Neutrophil (primary cell): Measurements from ENCODE around the gene ABCA13.
A peak's percentile ranks its signal among the peaks of the same experiment; 100 is the strongest.

Experiments
- H3K27ac ChIP-seq: fragments of 200-600 bp; sonication (generic); 2 replicates; pipeline ENCODE4 v1.5.1; 2016; ENCODE audit warnings: mild to moderate bottlenecking, moderate library complexity
- H3K27me3 ChIP-seq: fragments of 200-600 bp; sonication (generic); 2 replicates; pipeline ENCODE4 v1.6.0; 2016; ENCODE audit warnings: mild to moderate bottlenecking
- H3K36me3 ChIP-seq: fragments of 200-600 bp; sonication (generic); 2 replicates; pipeline ENCODE4 v1.5.1; 2017
- H3K4me1 ChIP-seq, 2 experiments: fragments of 200-600 bp in 1 of 2; sonication (generic) in 1 of 2; 1 replicate in 1 of 2; 2 replicates in 1 of 2; pipeline versions ENCODE4 v1.5.1 to v1.6.1; 2013 to 2016; ENCODE audit warnings: low read depth in 1 of 2, low read length in 1 of 2, mild to moderate bottlenecking in 1 of 2, moderate library complexity in 1 of 2; ENCODE audit not compliant: control insufficient read depth in 1 of 2, insufficient read depth in 1 of 2
- H3K4me3 ChIP-seq, 2 experiments: fragments of 200-600 bp in 1 of 2; sonication (generic) in 1 of 2; 1 replicate in 1 of 2; 2 replicates in 1 of 2; pipeline ENCODE4 v1.5.1; 2013 to 2016; ENCODE audit warnings: low read depth in 1 of 2, low read length in 1 of 2, mild to moderate bottlenecking in 1 of 2, moderate library complexity in 1 of 2
- H3K9me3 ChIP-seq: fragments of 200-600 bp; sonication (generic); 2 replicates; pipeline ENCODE4 v1.5.1; 2016
- TF ChIP-seq, protein P1 (sequence below): fragments of 200-600 bp; sonication (generic); IDR thresholded peaks from 2 replicates; pipeline ENCODE4 v1.5.1; 2016; ENCODE audit warnings: antibody characterized with exemption

The ABCA13 gene

DNA sequence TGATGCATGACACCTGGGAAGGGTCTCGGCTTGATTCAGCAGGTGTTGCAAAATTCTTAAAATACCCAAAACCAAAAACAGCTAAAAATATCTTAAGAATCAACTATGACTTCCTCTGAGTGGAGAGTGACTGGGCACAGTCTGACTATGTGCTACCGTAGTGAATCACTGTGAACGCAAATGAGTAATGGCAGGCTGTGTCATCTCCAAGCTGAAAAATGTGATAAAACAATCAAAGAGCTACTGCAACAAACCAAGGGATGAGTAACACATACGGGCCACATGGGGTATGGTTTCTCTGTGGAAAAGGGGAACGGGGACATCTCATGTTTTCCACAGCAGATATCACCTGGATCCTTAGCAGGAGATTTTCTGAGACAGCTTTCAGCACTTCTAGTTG, 127.5 kb downstream of the ABCA13 start:
- Histone ChIP-seq H3K4me3 (no peak overlapping the region), H3K4me1 (no peaks in the 10 kb centered on the region), H3K27me3 (no peaks in the 10 kb centered on the region), H3K36me3 (peaks cover 67% of the 10 kb centered on the region), H3K9me3 (no peaks in the 10 kb centered on the region), H3K27ac (peak overlapping the region; percentile 23)
- TF ChIP-seq, protein P1, sequence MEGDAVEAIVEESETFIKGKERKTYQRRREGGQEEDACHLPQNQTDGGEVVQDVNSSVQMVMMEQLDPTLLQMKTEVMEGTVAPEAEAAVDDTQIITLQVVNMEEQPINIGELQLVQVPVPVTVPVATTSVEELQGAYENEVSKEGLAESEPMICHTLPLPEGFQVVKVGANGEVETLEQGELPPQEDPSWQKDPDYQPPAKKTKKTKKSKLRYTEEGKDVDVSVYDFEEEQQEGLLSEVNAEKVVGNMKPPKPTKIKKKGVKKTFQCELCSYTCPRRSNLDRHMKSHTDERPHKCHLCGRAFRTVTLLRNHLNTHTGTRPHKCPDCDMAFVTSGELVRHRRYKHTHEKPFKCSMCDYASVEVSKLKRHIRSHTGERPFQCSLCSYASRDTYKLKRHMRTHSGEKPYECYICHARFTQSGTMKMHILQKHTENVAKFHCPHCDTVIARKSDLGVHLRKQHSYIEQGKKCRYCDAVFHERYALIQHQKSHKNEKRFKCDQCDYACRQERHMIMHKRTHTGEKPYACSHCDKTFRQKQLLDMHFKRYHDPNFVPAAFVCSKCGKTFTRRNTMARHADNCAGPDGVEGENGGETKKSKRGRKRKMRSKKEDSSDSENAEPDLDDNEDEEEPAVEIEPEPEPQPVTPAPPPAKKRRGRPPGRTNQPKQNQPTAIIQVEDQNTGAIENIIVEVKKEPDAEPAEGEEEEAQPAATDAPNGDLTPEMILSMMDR = no peak

DNA sequence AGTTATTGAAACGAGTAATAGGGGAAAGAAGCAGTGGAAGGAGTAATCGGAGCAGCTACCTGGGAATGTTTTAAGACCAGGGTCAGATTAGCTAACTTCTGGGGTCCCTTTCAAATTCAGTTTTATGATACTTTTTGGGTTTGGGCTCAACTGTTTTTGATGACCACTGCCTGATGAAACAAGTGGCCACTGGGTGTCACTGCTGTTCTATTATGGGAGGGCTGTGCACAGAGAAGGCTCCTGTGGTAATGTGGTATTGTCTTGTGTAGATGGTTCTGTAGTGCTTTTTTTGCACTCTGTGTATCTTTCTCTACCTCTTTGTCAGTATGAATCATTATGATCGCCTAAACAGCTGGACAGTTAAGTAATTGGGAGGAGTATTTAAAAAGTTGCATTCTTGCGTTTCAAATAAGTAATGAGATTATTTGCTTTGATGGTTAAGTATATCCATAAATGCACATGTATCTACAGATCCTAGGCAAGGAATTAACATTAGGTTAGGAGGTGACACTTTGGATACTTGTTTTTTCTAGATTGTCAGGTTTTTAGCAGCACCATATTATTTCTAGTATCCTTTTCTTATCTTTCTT, 128.4 kb downstream of the ABCA13 start:
- Histone ChIP-seq H3K36me3 (peaks cover 72% of the 10 kb centered on the region), H3K27ac (peak overlapping the region; percentile 23), H3K4me3 (no peak overlapping the region), H3K9me3 (no peaks in the 10 kb centered on the region), H3K27me3 (no peaks in the 10 kb centered on the region), H3K4me1 (no peaks in the 10 kb centered on the region)
- TF ChIP-seq, protein P1 = peak; percentile 47

DNA sequence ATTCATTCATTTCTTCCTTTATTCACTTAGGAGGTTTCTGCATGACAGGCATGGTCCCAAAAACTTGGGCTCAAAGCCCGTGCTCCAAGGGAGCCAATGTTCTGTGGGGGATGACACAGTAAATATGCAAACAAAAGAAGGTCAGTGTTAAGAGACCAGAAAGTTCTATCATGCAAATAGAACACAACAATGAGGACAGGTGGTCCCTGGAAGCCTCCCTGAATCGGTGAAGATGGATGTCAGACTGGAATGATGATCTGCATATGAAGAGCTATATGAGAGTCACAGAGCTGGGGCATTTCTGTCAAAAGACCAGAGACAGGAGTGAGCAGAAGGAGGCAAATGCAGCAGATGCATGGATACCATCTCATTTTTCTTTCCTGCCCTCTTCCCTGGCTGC, 129.0 kb downstream of the ABCA13 start:
- no peak overlapping the region for H3K4me3 ChIP-seq
- H3K27ac ChIP-seq = no peak overlapping the region
- TF ChIP-seq, protein P1 = no peak
- peaks cover 71% of the 10 kb centered on the region for H3K36me3 ChIP-seq
- H3K27me3 ChIP-seq = no peaks in the 10 kb centered on the region
- H3K9me3 ChIP-seq = no peaks in the 10 kb centered on the region
- no peaks in the 10 kb centered on the region for H3K4me1 ChIP-seq

DNA sequence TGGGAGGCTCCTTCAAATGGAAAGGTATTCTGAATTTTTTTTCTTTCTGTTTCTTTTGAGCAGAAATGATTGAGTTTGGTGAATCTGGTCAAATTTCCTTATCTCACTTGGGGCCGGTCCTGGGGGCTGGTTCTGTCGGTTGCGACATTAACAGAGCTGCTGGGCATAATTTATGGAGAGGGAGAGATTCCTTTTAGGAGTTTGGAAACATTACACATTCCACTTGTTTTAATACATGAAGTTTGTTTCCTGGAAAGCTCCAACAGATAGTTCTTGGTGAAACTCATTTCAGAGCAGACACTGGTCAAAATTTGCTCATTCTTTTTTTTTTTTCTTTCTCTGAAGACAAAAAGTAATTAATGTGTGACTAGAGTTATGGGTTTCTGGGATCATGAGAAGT, 129.9 kb downstream of the ABCA13 start:
- H3K27me3 ChIP-seq = no peaks in the 10 kb centered on the region
- H3K4me3 ChIP-seq = no peak overlapping the region
- TF ChIP-seq, protein P1 = no peak
- peaks cover 71% of the 10 kb centered on the region for H3K36me3 ChIP-seq
- H3K4me1 ChIP-seq = no peaks in the 10 kb centered on the region
- H3K27ac ChIP-seq = peak overlapping the region; percentile 40
- no peaks in the 10 kb centered on the region for H3K9me3 ChIP-seq

DNA sequence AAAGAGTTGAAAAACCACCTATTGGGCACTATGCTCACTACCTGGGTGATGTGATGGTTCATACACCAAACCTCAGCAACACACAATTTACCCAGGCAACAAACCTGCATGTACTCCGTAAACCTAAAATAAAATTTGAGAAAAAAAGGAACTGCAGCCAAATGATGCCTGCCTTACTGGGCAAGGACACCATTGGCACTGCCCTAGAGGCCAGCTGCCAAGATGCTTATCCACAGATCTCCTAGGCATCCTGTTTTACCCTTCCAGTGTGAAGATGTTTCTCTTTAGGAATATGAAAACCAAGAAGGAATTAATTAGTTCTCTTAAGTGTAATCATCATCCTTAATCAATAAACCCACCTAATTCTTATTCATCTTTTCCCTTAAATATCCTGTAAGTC, 133.4 kb downstream of the ABCA13 start:
- TF ChIP-seq, protein P1 = no peak
- no peaks in the 10 kb centered on the region for H3K4me1 ChIP-seq
- no peaks in the 10 kb centered on the region for H3K27me3 ChIP-seq
- no peak overlapping the region for H3K4me3 ChIP-seq
- H3K27ac ChIP-seq = peak overlapping the region; percentile 36
- peaks cover 79% of the 10 kb centered on the region for H3K36me3 ChIP-seq
- no peaks in the 10 kb centered on the region for H3K9me3 ChIP-seq

DNA sequence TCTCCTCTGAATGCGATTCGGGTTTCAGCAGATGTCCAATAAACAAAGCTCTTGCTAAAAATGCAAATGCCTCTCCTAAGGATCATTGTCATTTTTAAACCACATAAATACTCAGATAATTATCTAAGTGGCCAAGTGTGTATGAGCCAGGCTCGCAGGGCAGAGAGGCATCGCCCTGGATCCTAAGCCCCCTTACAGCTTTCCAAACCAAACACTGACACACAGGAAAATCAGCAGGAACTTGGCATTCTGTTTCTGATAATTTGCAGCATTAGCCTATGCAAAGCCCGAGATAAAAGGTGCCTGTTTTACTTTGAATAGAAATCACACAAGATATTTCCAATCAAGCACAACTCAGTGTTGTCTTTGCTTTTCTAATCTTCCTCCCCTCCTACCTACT, 134.4 kb downstream of the ABCA13 start:
- no peaks in the 10 kb centered on the region for H3K27me3 ChIP-seq
- TF ChIP-seq, protein P1 = no peak
- no peak overlapping the region for H3K4me3 ChIP-seq
- peak overlapping the region; percentile 36 for H3K27ac ChIP-seq
- H3K36me3 ChIP-seq = peaks cover 82% of the 10 kb centered on the region
- H3K4me1 ChIP-seq = no peaks in the 10 kb centered on the region
- H3K9me3 ChIP-seq = no peaks in the 10 kb centered on the region
